HG03521 (cell line): ENCODE measurements around the gene PTX3.

ENCODE experiments used
- ATAC-seq: cut with Tn5 transposase; IDR thresholded peaks from one replicate; pipeline ENCODE4 v1.9.1; 2021; ENCODE audit warnings: mild to moderate bottlenecking, moderate library complexity; ENCODE audit not compliant: unreplicated experiment

The PTX3 gene

DNA sequence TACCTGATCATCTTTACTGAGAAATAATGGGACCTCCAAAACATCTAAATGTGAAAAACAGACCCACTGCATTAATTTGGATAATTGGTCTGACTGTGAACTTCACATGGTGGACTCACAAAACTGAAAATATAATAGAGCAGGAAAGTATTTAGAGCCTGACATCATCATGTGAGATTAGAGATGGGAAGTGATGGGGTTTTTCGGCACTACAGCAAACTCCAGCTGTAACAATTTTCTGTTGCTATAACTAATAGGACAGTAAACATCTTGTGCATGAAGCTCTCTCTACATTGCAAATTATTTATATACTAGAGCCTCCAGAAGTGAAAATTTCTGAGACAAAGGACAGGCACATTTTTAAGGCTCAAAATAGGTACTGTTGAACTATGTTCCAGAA lies 34.4 kb downstream of the PTX3 start:
- ATAC-seq = no peak

DNA sequence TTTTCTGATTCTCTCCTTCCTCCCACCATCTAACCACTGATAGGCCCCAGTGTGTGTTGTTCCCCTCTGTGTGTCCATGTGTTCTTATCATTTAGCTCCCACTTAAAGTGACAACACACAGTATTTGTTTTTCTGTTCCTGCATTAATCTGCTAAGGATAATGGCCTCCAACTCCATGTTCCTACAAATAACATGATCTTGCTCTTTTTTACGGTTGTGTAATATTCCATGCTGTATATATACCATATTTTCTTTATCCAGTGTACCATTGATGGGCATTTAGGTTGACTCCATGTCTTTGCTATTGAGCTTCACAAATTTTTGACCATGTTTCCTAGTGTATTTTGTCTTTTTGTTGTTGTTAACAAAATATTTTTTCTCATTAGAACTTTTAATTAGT lies 36.0 kb downstream of the PTX3 start:
- ATAC-seq = no peak

DNA sequence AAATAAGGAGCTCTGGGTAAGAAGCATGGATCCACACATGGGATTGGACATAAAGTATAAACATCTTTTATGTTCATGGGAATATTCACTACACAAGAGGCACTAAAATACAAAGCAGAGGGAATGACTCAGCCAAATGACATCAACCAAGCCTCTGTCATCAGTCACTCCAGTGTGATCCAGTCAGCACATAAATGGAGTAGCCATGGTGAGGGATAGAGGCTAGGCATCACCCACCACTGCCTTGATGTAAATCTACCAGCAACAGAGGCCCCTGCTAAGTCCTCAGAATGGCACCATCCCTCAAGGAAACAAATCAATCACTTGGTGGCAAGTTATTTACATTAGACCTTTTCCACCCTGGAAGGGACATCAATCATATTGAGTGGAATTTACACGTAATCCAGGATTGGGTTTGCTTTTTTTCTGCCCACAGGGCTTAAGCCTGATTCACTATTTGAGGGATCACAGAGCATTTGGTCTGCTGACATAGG lies 39.3 kb downstream of the PTX3 start:
- ATAC-seq = no peak

DNA sequence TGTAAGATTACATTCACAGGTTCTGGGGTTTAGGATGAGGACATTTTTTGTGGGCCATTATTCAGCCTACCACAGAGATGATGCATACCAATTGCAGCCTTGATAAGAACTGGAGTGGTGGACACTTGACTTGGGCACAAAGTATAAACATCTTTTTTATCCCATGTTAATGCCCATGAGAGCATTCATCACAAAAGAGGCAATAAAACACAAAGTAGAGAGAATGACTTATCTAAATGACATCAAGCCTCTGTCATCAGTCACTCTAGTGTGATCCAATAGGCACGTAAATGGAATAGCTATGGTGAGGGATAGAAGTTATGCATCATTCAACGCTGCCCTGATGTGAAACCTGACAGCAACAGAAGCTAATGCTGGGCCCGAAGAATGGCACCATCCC lies 40.8 kb downstream of the PTX3 start:
- ATAC-seq = no peak

DNA sequence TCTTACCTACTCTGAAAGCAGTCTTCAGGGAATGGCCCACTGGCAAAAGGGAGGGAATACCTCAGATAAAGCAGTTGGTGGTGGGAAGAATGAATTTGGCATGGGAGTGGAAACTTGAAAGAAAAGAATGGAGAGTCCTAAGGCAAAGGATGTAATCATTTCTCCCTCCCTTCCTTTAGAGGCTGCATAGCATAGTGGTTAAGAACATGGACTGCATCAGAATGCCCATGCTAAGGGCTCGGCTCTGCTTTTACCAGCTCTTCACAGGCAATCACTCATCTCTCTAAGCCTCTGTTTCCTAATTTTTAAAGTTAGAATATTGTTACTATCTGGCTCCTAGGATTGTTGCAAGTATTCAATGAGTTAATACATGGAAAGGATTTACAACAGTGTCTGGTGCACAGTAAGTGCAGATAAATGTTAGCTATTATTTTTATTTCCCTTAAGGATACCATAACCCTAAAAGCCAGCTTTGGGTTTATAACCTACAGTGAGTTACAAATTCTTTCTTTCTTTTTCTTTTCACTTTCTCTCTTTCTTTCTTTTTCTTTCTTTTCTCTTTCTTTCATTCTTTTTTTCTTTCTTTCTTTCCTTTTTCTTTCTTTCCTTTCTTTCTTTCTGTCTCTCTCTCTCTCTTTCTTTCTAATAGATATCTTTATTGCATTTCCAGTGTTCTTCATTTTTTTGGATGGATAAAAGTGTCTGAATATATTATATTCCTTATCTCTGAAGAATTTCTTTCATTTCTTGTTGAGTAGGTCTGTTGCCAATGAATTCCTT lies 43.0 kb downstream of the PTX3 start:
- ATAC-seq = no peak

DNA sequence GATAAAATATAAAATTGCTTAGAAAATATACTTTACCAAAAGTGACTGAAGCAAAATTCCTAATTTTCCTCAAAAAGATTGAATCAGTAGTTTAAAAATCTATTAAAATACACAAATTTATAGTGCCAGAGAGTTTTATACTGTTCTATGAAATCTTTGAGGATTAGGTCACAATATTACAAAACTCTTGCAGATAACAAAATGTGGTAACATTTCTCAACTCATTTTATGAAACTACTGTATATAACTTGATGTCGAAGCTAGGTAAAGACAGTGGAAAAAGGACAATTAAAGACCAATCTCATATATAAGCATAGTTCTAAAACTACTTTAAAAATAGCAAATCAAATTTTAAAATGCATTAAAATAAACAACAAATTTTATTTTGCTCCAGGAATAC lies 50.7 kb downstream of the PTX3 start:
- no peak for ATAC-seq

DNA sequence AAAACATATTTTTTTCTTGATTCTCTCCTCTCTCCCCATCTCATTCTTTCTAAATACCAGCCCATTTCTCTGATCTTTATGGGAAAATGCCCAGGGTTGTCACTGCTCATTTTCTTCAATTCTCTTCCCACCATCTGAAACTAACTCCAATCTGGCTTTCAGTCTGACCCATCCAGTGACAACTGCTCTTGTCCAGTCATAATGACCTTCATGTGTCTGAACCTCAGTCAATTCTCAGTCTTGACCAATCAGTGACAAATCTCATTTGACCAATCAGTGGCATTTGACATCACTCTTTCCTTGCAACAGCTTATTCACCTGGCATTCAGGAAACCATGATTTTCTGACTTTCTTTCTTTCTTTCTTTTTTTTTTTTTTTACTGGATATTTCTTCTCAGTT lies 51.5 kb downstream of the PTX3 start:
- ATAC-seq = no peak

DNA sequence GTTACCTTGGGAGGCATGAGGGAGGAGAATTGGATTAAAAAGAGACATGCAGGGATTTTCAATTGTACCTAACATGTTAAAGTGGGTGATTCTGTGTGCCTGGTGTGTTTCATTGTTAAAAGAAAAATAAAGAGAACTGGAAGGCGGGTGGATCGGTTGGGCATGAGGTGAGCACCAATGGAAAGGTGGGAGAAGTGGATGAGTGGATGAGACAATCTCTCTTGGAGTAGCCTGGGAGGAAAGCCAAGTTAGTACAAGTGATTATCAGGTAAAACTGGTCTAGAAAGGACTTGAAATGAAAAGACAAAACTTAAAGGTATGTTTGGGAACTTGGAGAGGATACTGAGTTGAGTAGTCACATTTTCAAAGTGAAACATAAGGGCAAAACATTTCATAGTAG lies 54.5 kb downstream of the PTX3 start:
- no peak for ATAC-seq
